D341Med (cell line): ENCODE measurements around the gene RTN3.
"Not testable (repeated sequence)": the region's sequence is repeated elsewhere in the genome, so short reads cannot be mapped to it uniquely, and the experiment has no call there.

Experiments used
- DNase-seq: peaks from one replicate; pipeline ENCODE4 v3.0.0; 2012; ENCODE audit warnings: low spot score

RTN3 gene

GRCh38 chr11:63682066-63683021 lies 1.0 kb downstream of the RTN3 start:
- peak; percentile 60 for DNase-seq

- DNase-seq: no peak
Measured at GRCh38 chr11:63683133-63683991, 2.1 kb downstream of the RTN3 start.

DNA sequence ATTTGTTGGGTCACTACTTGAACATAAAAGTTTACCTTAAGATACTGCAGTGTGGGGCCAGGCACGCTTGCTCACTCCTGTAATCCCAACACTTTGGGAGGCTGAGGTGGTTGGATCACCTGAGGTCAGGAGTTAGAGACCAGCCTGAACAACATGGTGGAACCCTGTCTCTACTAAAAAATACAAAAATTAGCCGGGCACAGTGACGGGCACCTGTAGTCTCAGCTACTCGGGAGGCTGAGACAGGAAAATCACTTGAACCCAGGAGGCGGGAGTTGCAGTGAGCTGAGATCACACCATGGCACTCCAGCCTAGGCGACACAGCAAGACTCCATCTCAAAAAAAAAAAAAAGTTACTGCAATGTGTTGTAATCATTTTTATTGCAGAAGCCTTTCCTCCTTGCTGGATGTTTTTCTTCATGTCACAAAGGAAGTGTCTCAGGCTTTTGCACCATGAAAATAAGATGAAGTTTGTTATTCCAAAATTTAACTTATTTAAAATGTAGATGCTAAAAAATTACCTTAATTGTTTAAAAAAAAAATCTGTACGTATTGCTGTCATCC lies 3.9 kb downstream of the RTN3 start:
- DNase-seq: not testable (repeated sequence)

GRCh38 chr11:63686926-63687325 lies 5.6 kb downstream of the RTN3 start:
- DNase-seq: no peak

- DNase-seq: no peak
Measured at GRCh38 chr11:63687845-63688244, 6.5 kb downstream of the RTN3 start.

DNA sequence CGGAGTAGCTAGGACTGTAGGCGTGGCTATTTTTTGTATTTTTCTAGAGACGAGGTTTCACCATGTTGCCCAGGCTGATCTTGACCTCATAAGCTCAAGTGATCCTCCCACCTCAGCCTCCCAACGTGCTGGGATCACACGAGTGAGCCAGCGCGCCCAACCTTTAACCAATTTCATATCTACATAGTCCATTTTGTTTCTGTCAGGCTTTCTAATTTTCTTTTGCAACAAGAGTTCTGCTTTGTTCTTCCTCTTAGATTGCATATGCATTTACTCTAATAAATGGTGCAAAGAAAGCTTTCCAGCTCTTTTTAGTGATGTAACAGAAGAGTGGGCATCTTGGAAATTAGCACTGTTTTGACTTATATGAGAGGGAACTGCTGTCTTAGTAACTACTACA lies 13.3 kb downstream of the RTN3 start:
- no peak for DNase-seq

DNA sequence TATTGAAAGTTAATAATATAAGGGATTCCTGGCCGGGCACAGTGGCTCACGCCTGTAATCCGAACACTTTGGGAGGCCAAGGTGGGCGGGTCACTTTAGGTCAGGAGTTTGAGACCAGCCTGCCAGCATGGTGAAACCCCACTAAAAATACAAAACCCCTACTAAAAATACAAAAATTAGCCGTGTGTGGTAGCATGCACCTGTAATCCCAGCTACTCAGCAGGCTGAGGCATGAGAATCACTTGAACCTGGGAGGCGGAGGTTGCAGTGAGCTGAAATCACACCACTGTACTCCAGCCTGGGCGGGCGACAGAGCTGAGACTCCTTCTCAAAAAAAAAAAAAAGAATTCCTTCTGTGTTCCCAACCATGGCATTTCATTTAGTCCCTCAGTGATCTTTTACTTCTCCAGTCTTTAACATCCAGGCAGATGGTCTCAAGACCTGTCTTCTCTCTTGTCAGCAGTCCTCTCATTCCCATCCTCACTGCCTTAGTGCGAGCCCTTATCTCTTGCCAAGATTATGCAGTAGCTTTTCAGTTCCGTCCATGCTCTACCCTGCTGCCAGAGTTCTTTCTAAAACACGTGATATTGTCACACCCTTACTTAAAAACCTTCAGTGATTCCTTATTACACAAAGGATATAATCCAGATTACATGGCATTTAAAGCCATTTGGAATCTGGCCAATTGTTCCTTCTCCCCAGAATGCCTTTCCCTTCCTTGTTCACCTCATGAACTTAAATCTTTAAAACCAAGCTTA lies 17.9 kb downstream of the RTN3 start:
- DNase-seq: peak; percentile 53

DNA sequence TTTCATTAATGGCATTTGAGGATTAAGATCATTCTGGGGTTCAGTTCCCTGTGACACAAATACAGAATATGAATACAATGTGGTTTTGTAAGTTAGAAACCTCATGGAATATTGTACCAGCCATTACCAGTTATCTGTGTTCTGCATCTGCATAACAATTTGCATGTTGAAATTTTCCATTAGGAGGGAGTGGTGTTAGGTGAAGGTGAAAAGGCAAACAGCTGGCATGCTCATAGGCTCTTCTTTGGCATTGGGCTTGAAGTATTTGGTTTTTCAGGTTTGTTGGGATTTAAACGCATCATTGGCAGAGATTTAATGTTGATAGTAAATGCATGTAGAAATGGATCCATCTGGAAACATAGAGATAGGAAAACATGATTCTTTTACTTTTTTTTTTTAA lies 18.6 kb downstream of the RTN3 start:
- DNase-seq: no peak

- no peak for DNase-seq
Measured at GRCh38 chr11:63705526-63705925, 24.2 kb downstream of the RTN3 start.

- no peak for DNase-seq
Measured at GRCh38 chr11:63708764-63709163, 27.5 kb downstream of the RTN3 start.

GRCh38 chr11:63709336-63709884 lies 28.1 kb downstream of the RTN3 start:
- DNase-seq: no peak

DNA sequence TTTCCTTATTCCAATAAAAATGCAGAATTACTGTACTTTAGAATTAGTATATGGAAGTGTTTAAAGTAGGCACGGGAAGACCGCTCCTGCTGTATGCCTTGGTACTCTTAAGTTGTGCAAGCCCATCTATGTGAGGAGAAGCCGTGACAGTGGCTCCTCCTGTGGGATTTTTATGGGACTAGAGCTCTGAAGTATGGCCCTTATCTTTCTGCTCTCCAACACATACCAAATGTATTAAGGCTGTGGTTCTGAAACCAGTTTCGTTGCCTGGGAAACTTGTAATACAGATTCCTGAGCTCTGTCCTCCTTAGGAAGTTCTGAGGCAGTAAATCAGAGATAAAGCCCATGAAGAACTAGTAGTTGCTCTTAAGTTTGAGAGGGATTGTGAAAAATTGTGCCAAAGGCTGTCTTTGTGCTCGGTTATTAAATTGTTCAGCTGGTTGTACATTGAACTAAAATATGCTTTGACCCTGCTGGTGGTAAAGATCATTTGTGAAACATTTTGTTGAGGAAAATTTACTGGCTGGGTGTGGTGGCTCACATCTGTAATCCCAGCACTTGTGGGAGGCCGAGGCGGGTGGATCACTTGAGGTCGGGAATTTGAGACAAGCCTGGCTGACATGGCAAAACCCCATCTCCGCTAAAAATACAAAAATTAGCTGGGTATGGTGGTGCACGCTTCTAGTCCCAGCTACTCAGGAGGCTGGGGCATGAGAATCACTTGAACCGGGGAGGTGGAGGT lies 29.3 kb downstream of the RTN3 start:
- DNase-seq: no peak

- DNase-seq: no peak
Measured at GRCh38 chr11:63711838-63712237, 30.5 kb downstream of the RTN3 start.

- no peak for DNase-seq
Measured at GRCh38 chr11:63713766-63714165, 32.5 kb downstream of the RTN3 start.

DNA sequence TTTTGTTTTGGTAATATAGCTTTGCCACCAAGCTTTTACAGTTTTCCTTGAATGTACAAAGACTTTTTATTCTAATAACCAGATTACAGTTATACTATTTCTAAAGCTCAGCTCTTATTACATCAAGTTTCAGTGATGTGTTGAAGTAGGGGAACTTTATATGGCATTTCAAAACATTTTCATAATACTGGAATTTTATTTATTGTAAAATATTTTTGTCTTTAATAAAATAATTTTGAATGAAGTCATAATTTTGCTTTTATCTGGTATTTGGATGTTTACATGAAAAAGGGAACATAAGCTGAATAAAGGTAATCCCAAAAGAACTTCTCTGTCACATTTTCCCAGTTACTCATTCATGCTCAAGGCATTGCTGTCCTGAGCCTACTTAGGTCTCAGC lies 34.7 kb downstream of the RTN3 start:
- DNase-seq: no peak

- no peak for DNase-seq
Measured at GRCh38 chr11:63719001-63719400, 37.7 kb downstream of the RTN3 start.

DNA sequence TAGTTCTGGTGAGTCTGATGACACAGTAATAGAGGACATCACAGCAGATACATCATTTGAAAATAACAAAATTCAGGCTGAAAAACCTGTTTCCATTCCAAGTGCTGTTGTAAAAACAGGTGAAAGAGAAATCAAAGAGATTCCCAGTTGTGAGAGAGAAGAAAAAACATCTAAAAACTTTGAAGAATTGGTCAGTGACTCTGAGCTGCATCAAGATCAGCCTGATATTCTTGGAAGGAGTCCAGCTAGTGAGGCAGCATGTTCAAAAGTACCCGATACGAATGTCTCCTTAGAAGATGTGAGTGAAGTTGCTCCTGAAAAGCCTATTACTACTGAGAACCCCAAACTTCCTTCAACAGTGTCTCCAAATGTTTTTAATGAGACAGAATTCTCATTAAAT lies 38.7 kb downstream of the RTN3 start:
- no peak for DNase-seq

- DNase-seq: no peak
Measured at GRCh38 chr11:63720611-63721010, 39.3 kb downstream of the RTN3 start.

DNA sequence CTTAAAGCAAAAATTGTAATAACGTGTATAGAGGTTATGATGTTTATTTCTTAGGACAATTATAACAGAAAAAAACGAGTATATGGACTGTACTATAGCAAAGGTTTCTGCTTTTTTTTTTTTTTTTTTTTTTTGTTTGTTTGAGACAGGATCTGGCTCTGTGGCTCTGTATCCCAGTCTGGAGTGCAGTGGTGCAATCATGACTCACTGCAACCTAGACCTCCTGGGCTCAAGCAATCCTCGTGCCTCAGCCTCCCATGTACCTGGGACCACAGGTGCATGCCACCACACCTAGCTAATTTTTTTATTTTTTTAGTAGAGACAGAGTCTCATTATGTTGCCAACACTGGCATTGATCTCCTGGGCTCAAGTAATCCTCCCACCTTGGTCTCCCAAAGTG lies 48.0 kb downstream of the RTN3 start:
- DNase-seq: no peak

DNA sequence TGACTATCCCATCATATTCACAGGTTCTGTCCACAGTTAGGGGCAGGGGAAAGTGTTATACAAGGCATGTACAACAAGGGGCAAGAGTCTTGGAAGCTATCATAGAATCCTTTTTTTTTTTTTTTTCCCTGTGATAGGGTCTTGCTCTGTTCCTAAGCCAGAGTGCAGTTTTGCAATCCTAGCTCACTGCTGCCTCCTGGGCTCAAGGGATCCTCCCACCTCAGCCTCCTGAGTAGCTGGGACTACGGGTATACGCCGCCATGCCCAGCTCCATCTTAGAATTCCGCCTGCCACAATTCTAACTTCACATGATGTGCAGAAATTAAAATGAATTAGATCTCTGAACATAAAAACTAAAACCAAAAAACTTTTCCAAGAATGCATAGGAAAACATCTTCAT lies 55.6 kb downstream of the RTN3 start:
- DNase-seq: no peak

DNA sequence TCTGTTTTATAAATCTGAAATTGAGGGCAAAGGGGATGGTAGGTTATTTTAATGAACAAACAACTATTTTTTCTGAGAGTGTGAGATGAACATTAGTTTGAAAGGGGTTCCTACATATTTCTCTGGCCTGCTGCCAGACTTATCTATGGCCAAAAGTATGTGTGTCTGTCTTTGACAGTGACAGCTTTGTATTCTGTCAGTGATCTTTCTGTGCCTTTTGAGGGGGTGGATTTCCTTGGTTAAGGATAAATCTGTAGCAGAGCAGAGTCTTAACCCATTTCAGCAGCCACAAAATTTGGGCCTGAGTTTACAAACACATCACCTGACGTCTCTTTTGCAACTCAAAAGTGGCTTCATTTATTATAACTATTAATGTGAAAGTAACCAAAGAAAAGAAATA lies 56.4 kb downstream of the RTN3 start:
- DNase-seq: no peak
